PFSK-1 (cell line): ENCODE results near the gene FOXO3.

Experiments
- FOXP2 ChIP-seq: optimal IDR thresholded peaks from 2 replicates; pipeline ENCODE3; 2011; ENCODE audit warnings: borderline replicate concordance, control low read depth, inconsistent platforms; ENCODE audit not compliant: insufficient read depth; ENCODE audit errors: extremely low read length, extremely low read depth
- POLR2AphosphoS5 ChIP-seq: IDR thresholded peaks from 2 replicates; pipeline ENCODE4 v1.6.1; 2012; ENCODE audit warnings: low read depth, mild to moderate bottlenecking, control low read depth, low read length, moderate library complexity
- SIN3A ChIP-seq: IDR thresholded peaks from 2 replicates; pipeline ENCODE4 v1.6.1; 2012; ENCODE audit warnings: mild to moderate bottlenecking, low read length, moderate library complexity, borderline replicate concordance; ENCODE audit not compliant: insufficient read depth
- TAF1 ChIP-seq: IDR thresholded peaks from 2 replicates; pipeline ENCODE4 v1.6.1; 2012; ENCODE audit warnings: low read length, control low read depth, borderline replicate concordance; ENCODE audit not compliant: insufficient read depth
- TF ChIP-seq, protein P1 (sequence below), 2 experiments: IDR thresholded peaks; 2 replicates each; pipeline versions ENCODE4 v1.6.1 to v1.8.0; 2011 to 2012; ENCODE audit warnings: low read depth in 2 of 2, low read length in 2 of 2, control low read depth in 1 of 2, inconsistent platforms in 1 of 2, mild to moderate bottlenecking in 1 of 2, moderate library complexity in 1 of 2; ENCODE audit not compliant: insufficient read depth in 1 of 2

Gene FOXO3

DNA sequence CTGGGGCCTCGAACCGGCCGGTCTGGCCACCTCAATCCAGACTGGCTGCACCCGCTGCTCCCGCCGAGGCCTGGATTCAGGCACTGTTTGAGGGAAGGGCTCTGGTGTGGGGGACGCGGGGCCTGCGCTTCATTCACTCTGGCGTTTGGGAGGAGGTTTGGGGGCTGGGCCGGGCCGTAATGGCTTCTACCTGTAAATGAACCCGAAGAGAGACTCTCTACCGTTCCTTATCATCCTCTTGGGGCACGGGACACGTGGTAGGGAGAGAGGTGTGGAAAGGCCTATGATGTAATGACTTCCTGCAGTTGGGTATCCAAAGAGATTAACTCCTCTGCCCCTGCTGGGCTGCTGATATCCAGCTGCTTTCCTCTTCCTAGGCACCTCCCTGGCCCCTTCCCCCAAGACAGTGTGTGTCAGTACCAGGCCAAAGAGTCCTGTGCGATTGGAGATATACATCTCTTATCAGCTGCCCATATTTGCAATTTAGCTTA lies 1.8 kb downstream of the FOXO3 start:
- TF ChIP-seq FOXP2 (no peak), SIN3A (no peak), TAF1 (no peak), POLR2AphosphoS5 (no peak)
- TF ChIP-seq, protein P1, sequence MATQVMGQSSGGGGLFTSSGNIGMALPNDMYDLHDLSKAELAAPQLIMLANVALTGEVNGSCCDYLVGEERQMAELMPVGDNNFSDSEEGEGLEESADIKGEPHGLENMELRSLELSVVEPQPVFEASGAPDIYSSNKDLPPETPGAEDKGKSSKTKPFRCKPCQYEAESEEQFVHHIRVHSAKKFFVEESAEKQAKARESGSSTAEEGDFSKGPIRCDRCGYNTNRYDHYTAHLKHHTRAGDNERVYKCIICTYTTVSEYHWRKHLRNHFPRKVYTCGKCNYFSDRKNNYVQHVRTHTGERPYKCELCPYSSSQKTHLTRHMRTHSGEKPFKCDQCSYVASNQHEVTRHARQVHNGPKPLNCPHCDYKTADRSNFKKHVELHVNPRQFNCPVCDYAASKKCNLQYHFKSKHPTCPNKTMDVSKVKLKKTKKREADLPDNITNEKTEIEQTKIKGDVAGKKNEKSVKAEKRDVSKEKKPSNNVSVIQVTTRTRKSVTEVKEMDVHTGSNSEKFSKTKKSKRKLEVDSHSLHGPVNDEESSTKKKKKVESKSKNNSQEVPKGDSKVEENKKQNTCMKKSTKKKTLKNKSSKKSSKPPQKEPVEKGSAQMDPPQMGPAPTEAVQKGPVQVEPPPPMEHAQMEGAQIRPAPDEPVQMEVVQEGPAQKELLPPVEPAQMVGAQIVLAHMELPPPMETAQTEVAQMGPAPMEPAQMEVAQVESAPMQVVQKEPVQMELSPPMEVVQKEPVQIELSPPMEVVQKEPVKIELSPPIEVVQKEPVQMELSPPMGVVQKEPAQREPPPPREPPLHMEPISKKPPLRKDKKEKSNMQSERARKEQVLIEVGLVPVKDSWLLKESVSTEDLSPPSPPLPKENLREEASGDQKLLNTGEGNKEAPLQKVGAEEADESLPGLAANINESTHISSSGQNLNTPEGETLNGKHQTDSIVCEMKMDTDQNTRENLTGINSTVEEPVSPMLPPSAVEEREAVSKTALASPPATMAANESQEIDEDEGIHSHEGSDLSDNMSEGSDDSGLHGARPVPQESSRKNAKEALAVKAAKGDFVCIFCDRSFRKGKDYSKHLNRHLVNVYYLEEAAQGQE (IDR thresholded peaks at IDR 0.05; ENCODE audit: insufficient read depth in 1 of 2, low read depth in 2 of 2, low read length in 2 of 2), result no peak

DNA sequence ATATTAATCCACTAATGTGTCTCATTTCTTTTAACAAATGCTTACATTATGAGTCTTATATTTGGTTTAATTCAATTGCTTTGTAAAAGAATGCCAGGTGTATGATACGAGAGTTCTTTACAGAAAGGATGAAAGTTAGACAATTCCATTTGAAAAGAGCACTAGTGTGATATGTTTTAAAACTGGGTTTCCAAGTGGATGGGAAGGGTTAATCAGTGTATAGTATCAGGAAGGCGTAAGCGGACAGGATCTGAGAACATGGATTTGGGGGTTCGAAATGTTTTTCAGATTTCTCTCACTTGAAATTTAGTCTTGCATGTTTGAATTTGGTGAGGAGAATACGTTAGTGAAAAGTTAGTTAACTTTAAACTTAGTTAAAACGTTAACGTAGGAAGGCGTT lies 2.6 kb downstream of the FOXO3 start:
- TF ChIP-seq TAF1 (no peak), FOXP2 (no peak), SIN3A (no peak), POLR2AphosphoS5 (no peak)
- TF ChIP-seq, protein P1 (IDR thresholded peaks at IDR 0.05; ENCODE audit: insufficient read depth in 1 of 2, low read depth in 2 of 2, low read length in 2 of 2), result no peak

DNA sequence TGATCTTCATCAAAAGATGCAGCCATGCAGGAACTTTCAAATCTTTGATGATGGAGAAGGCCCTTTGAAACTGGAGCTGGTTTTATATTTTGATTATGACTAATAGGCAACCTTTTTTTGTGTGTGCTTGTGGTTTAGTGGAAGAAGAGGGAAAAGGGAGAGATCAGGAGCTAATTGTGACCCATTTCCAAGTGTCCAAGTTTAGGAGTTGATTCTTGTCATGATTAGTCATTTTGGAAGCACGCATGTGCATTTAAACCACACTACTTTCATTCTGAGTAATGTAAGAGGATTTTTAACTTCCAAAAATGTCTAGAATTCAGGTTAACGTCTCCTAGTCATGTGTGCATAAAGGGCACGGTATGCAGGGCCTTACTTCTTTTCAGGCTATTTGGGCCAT lies 3.5 kb downstream of the FOXO3 start:
- TF ChIP-seq FOXP2, result no peak
- TF ChIP-seq POLR2AphosphoS5, result no peak
- TF ChIP-seq TAF1, result no peak
- 0 out of 2 replicates have a peak, but pooled peaks have one; percentile 51 for TF ChIP-seq SIN3A

DNA sequence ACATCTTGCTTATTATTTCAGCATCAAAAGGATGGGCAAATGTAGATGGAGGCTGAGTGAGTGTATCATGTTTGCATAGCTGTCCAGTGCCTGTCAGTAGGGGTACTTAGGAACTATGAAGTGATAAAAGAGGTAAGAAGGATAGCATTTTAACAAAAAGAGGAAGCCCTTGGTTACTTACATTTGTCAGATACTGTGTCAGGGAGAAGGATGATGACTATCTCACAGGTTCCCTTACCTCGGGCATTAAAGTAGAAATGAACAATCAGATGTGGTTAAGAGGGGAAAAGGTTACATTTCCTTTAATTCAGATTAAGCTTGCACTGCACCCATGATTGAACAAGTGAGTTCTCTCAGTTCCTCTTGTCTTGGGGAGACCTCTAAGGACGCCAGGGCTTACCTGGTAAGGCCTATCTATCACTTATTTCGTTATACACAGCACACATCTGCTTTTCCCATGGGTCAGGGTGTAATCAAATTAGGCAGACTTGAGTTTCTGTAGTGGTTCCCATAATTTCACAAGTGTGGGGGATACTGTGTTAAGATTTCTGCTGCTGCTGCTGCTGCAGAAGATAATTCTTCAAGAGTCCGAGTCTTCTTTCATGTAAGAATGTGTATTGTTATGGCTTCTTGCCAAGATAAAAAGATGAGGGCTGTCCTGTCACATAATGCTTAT lies 4.5 kb downstream of the FOXO3 start:
- TF ChIP-seq, protein P1 (IDR thresholded peaks at IDR 0.05; ENCODE audit: insufficient read depth in 1 of 2, low read depth in 2 of 2, low read length in 2 of 2), result no peak
- TF ChIP-seq POLR2AphosphoS5, result no peak
- no peak for TF ChIP-seq TAF1
- no peak for TF ChIP-seq FOXP2
- no peak for TF ChIP-seq SIN3A

DNA sequence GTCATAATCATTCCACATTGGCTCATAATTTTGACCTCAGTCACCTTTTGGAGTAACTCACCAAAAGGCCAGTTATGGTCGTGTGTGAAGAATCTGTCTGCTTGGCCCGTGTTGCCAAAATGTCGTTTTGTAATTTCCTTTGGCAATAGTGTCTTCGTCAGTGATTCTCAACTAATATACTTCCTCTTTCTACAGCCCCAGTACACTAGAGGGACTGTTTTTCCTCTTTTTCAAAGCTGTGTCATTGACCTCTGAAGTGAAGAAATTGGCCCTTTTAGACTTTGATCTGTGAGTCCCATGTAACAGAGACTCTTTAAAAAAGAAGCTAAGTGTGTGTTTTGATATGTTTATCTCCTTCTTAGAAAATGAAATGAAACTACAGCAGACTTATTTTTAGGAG lies 5.2 kb downstream of the FOXO3 start:
- no peak for TF ChIP-seq FOXP2

DNA sequence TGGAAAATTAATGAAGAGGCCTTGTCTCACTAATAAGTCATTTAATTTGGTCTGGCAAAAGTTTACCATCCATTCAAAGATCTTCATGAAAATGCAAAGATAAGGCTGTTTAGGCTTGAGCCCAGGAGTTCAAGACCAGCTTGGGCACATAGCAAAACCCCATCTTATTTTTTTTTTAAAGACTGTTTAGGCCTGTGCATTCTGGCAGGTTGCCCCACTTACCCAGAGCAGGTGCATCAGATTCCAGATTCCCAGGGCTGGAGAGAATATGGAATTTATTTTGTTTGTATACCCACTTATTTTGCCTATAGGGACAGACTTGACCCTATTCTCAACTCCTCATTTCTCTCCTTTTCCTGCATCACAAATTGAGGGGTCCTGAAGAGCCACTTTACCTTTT lies 5.7 kb downstream of the FOXO3 start:
- no peak for TF ChIP-seq POLR2AphosphoS5
- TF ChIP-seq, protein P1 (IDR thresholded peaks at IDR 0.05; ENCODE audit: insufficient read depth in 1 of 2, low read depth in 2 of 2, low read length in 2 of 2), result no peak
